Activated CD4-positive, alpha-beta T cell treated with anti-CD3 and anti-CD28 coated beads for 24 hours (primary cell): ENCODE measurements around the gene MIGA1.
"Not testable (repeated sequence)": the region's sequence is repeated elsewhere in the genome, so short reads cannot be mapped to it uniquely, and the experiment has no call there.

Experiments
- DNase-seq, 2 donors: peaks; one replicate each; pipeline ENCODE4 v3.0.0-alpha.2; 2020; ENCODE audit warnings: low read depth in 2 of 2

Gene MIGA1

GRCh38 chr1:77779529-77780281 is at the start of gene MIGA1:
TSS of gene MIGA1 (plus strand) at chr1:77779649. CDS start at chr1:77783253, 3,604 bp downstream.
- DNase-seq = peak; percentile 72 to 82

DNA sequence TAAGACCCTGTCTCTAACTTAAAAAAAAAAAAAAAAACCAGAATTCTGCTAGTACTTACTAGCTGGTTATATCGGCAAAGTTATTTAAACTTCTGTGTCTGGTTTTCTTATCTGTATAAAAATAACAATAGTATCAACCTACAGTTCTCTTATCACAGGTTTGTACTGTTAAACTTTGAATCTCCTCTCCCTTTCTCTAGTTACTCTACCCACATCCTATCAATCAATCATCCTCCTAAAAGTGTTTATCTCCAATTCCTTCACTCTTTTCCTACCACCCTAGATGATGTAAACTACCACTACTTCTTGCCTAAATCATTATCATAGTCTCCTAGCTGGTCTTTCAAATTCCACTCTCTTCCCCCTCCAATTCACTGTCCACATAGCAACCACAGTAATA is 47.4 kb upstream of the MIGA1 start:
- no peak for DNase-seq

DNA sequence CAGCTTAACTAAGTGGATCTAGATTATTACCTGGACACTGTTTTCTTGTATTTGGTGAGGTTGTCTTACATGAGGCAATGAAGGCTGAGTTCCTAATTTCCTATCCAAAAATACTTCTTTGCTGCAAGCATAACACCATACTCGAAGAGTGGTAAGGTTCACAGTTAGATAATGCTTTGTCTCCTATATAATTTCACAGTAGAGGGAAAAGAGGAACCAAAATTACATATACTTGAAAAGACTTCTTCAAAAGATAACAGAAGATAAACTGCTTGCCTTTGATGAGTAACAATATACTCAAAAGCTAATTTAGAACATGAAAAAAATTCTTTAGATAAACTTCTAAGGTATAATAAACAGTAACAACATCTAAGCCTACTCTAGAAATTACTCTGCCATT is 40.2 kb upstream of the MIGA1 start:
- DNase-seq = no peak

- DNase-seq = no peak
These were observed 38.1 kb upstream of the MIGA1 start for GRCh38 chr1:77741316-77741715.

DNA sequence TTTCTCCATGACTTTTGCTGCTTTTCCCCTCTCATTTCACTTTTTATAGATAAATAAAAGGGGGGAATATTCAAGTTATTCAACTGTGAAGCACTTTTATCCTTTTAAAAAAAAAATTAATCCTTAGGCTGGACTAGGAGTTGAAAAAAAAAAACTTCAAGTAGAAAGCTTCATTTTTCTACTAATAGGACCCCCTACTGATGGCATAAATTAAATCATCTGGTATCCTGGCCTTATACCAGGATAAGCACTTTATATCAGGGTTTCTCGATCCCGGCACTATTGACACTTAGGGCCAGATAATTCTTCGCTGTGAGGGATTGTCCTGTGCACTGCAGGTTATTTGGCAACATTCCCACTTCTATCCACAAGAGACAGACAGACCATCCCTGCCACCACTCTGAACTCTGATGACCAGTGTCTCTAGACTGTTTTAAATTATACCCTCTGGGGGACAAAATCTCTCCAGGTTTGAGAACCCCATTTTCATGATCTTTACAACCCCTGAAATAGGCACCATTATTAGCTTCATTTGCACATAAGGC is 37.4 kb upstream of the MIGA1 start:
- no peak for DNase-seq

- no peak for DNase-seq
These were observed 34.9 kb upstream of the MIGA1 start for GRCh38 chr1:77744576-77744975.

GRCh38 chr1:77749489-77749888 is 30.0 kb upstream of the MIGA1 start:
- DNase-seq = not testable (repeated sequence)

DNA sequence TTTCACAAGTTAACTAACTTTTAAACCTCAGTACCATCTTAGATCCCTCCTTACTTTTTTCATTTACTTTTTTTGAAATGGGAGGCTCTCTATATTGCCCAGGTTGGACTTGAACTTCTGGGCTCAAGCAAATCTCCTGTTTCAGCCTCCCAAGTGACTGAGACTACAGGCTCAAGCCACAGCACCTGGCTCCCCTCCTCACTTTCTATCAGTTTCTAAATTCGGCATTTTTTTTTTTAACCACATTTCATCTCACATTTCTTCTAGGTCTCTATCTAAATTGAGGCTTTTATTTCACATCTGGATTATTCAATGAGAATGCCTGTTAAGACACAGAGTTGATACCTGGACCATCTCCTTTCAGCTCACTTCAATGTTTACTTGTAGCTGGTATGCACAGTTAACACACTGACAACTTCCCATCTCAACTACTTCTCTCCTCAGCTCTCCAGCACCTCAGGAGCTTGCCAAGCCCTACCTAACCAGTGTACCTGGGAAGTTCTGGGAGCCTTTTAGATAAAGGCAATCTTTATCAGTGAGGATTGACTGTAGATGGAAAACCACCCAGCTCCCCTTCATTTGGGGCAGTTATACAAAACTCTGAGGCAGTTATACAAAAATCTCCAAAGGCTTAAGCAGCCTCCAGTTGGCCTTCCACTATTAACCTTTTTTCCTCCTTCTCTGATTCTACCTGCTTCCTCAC is 23.2 kb upstream of the MIGA1 start:
- no peak for DNase-seq

- DNase-seq = no peak
These were observed 22.3 kb upstream of the MIGA1 start for GRCh38 chr1:77757066-77757584.

- DNase-seq = no peak
These were observed 21.8 kb upstream of the MIGA1 start for GRCh38 chr1:77757603-77758002.

DNA sequence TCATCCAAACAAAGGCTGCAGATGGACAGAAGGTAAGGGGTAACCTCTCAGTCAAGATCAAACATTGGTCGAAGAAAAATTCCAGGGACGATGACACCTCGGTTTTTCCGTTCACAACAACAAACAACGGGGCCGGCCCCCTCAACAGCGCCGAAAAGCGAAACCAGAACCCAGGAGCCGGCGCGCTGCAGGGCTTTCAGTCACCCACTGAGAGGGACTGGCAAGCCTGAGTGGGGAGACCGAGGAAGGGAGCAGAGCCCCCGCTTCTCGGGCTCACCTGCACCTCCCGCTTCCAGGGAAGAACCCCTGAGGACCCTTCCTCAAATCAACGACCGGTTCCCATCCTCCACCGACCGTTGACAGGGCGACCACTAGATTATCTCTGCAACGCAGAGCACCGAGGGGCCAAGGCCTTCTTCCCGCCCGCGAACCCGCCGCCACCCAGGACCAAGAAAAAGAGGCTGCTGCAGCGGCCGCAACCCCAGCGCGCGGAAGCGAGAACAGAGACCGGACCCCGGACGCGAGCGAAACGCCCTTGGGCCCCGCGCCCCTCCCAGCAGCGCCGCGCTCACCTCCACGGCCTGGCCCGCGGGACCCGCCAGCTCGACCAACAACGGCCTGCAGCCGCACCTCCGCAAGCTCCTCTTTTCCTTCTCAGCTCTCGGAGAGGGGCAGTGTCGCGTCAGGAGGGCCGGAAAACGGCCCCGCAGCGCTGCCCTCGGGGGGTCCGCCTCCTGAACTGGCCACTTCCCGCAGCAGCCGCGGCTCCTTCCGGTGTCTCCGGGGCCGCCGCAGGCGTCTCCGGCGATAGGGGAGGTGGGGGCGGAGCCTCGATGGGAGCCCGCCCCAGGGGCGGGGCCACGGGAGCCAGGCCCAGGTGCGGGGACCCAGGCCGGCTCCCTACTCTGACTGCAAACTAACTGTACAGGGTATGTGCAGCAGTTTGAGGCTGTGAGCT is 20.1 kb upstream of the MIGA1 start, which contains the start of gene USP33:
USP33 (minus strand) TSS at position 782 of the 958 bp plus-strand sequence. CDS start 18,155 bp downstream, outside the sequence.
- DNase-seq = peak; percentile 87 to 92

GRCh38 chr1:77762072-77762476 is 17.4 kb upstream of the MIGA1 start:
- DNase-seq = no peak

- DNase-seq = no peak
These were observed 11.4 kb upstream of the MIGA1 start for GRCh38 chr1:77768006-77768405.

DNA sequence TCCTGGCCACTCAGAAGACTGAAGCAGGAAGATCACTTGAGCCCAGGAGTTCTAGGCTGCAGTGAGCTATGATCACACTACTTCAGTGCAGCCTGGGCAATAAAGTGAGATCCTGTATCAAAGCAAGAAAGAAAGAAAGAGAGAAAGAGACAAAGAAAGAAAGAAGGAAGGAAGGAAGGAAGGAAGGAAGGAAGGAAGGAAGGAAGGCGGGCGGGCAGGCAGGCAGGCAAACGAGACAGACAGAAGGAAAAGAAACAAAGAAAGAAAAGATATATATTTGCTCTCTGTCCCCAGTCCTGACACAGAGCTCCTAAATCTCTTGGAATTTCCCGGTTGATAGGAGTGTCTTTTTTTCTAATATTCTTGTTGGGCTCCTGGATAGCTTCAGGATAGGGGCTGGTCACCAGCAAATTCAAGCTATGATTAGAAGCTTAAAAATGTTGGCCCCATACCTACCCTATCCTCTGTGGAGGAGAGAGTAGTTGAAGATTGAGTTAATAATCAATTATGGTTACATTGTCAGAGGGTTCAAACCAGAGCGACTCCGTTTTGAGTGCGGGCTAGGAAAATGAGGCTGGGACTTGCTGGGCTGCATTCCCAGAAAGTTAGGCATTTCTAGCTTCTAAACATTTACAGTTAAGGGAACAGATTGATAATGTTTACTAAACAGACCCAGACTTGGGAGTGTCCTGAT is 3.3 kb upstream of the MIGA1 start:
- no peak for DNase-seq

DNA sequence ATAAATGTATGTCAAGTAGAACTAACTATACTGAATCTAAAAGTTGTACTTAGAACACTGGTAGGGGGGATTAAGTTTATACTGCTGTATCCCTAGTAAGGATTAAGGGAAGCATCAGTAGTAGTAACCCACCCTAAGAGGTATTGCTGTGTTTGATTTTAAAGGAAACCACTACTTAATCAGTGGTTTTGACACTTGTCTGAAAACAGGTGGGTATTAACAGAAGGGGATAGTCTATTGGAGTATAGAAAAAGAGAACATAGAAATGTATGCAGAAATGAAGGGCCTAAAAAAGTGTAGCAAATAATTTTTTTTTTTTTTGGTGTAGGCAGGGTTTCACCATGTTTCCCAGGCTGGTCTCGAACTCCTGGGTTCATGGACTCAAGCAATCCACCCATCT is 2.2 kb downstream of the MIGA1 start:
- DNase-seq = no peak

- no peak for DNase-seq
These were observed 3.7 kb downstream of the MIGA1 start for GRCh38 chr1:77783141-77783540.

GRCh38 chr1:77786093-77786741 is 6.8 kb downstream of the MIGA1 start:
- not testable (repeated sequence) for DNase-seq

- no peak for DNase-seq
These were observed 15.1 kb downstream of the MIGA1 start for GRCh38 chr1:77794550-77794949.

DNA sequence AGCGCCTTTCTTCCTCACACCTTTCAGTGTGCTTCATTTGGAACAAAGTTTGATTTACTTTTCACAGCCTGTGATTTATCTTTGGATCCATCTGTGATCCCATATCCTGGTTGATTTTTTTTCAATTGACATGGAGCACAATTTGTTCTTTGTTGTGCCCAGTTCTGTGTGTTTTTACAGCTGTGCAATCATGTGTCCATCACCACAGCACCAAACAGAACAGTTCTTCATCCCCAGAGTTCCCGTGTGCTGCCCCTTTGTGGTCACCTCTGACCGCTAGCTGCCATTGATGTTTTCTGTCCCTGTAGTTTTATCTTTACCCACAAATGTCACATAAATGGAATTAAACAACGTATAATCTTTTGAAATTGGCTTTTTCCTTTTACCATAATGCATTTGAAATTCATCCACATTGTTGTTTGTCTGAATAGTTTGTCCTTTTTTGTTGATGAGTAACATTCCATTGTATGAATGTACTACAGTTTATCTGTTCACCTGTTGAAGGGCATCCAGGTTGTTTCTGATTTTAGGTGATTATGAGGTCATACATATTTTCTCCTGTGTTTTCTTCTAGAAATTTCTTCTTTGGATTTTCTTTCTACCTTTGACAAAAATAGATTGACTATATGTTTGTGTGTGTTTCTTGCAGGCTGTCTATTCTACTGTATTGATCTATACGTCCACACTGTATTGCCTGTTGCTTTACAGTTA is 17.4 kb downstream of the MIGA1 start:
- DNase-seq = no peak

DNA sequence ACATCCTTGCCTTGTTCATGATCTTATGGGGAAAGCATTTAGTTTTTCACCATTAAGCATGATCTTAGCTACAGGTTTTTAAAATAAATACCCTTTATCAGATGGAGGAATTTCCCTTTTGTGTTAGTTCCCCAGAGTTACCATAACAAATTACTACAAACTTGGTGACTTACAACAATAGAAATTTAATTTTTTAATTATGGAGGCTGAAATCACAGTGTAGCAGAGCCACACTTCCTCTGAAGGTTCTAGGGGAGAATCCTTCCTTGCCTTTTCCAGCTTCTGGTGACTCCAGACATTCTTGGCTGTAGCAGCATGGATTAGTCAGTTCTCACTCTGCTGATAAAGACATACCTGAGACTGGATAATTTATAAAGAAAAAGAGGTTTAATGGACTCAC is 18.5 kb downstream of the MIGA1 start:
- DNase-seq = no peak
